Endothelial cell of umbilical vein (primary cell): Measurements from ENCODE around the gene PALMD. TPM values are rescaled to one million over a fixed set of nuclear protein-coding genes. Genes with fewer than 3 reads are reported as not detected.

Experiments
- BruUV-seq: library from RNA; stranded (reverse); fragments of 400-500 nt; replicated peaks from 2 replicates; lab custom pipeline; 2021; lab: Mats Ljungman, UMichigan
- CTCF ChIA-PET: fragments of 300-600, 350-600 bp; sonication (Branson Sonifier 250); formaldehyde crosslinking; loops from one replicate; lab custom pipeline; 2021; ENCODE audit warnings: antibody characterized with exemption, inconsistent platforms; lab: Charles Lee
- POLR2A ChIA-PET: fragments of 300-600, 350-600 bp; sonication (Branson Sonifier 250); formaldehyde crosslinking; loops from one replicate; lab custom pipeline; 2021; ENCODE audit warnings: antibody characterized with exemption, inconsistent platforms; lab: Charles Lee
- DNase-seq: peaks from one replicate; pipeline ENCODE4 v3.0.0-alpha.2; 2011; ENCODE audit warnings: low read depth, low spot score
- FAIRE-seq: peaks from 2 replicates; lab custom pipeline; 2011; peaks lifted over from hg19 to GRCh38; lab: Jason Lieb, UNC
- H2AFZ ChIP-seq: 2 replicates; pipeline ENCODE4 v1.6.0; 2012; ENCODE audit warnings: low read depth, low read length, control low read depth, inconsistent platforms
- H3K27ac ChIP-seq: 2 replicates; pipeline ENCODE4 v1.5.1; 2011; ENCODE audit warnings: low read depth, mild to moderate bottlenecking, control low read depth, low read length, moderate library complexity; ENCODE audit not compliant: insufficient read depth
- H3K27me3 ChIP-seq, 2 experiments: 2 replicates each; pipeline versions ENCODE4 v1.6.0 to v1.6.1; 2011; ENCODE audit warnings: low read length in 2 of 2, mixed read lengths in 1 of 2; ENCODE audit not compliant: control insufficient read depth in 2 of 2, insufficient read depth in 2 of 2
- H3K36me3 ChIP-seq, 2 experiments: 2 replicates in 1 of 2; 3 replicates in 1 of 2; pipeline ENCODE4 v1.5.1; 2011; ENCODE audit warnings: low read length in 2 of 2, mild to moderate bottlenecking in 1 of 2, moderate library complexity in 1 of 2; ENCODE audit not compliant: control insufficient read depth in 2 of 2, insufficient read depth in 2 of 2; ENCODE audit errors: extremely low read depth in 1 of 2
- H3K4me1 ChIP-seq: 3 replicates; pipeline ENCODE4 v1.5.1; 2011; ENCODE audit warnings: mild to moderate bottlenecking, low read length; ENCODE audit not compliant: control insufficient read depth, insufficient read depth; ENCODE audit errors: extremely low read depth
- H3K4me2 ChIP-seq: 2 replicates; pipeline ENCODE4 v1.6.1; 2011; ENCODE audit warnings: low read length, control low read depth, mixed read lengths; ENCODE audit not compliant: insufficient read depth
- H3K4me3 ChIP-seq, 3 experiments: fragments of 200-600 bp in 1 of 3; sonication (generic), shearing (Covaris generic) in 1 of 3; replicated peaks in 1 of 3; 2 replicates each; pipeline ENCODE4 v1.5.1; 2011 to 2016; ENCODE audit warnings: control low read depth in 3 of 3, low read length in 3 of 3, mild to moderate bottlenecking in 2 of 3, inconsistent platforms in 1 of 3, low read depth in 1 of 3, moderate library complexity in 1 of 3; ENCODE audit not compliant: insufficient read depth in 1 of 3
- H3K79me2 ChIP-seq: 2 replicates; pipeline ENCODE4 v1.6.0; 2012; ENCODE audit warnings: low read length, inconsistent platforms; ENCODE audit not compliant: control insufficient read depth, insufficient read depth
- H3K9ac ChIP-seq: replicated peaks from 2 replicates; pipeline ENCODE3; 2011; ENCODE audit warnings: low read length, control low read depth; ENCODE audit not compliant: insufficient read depth; ENCODE audit errors: extremely low read depth
- H3K9me1 ChIP-seq: replicated peaks from 3 replicates; pipeline ENCODE4 v1.6.0; 2011; ENCODE audit warnings: mild to moderate bottlenecking, low read length; ENCODE audit not compliant: control insufficient read depth, insufficient read depth; ENCODE audit errors: extremely low read depth
- H3K9me3 ChIP-seq: replicated peaks from 2 replicates; pipeline ENCODE4 v1.5.1; 2012; ENCODE audit warnings: low read length, inconsistent platforms; ENCODE audit not compliant: control insufficient read depth, insufficient read depth
- H4K20me1 ChIP-seq: replicated peaks from 2 replicates; pipeline ENCODE3; 2011; ENCODE audit warnings: mild to moderate bottlenecking, low read length; ENCODE audit not compliant: control insufficient read depth, insufficient read depth; ENCODE audit errors: extremely low read depth
- CTCF ChIP-seq, 2 donors: IDR thresholded peaks; 1 replicate in 1 of 2; 2 replicates in 1 of 2; pipeline ENCODE4 v1.5.1; 2011; ENCODE audit warnings: low read length in 2 of 2, mild to moderate bottlenecking in 2 of 2, moderate library complexity in 2 of 2, control low read depth in 1 of 2, inconsistent platforms in 1 of 2, low read depth in 1 of 2; ENCODE audit not compliant: insufficient read depth in 1 of 2; ENCODE audit errors: extremely low read depth in 1 of 2
- EZH2 ChIP-seq: IDR thresholded peaks from 2 replicates; pipeline ENCODE4 v1.6.1; 2012; ENCODE audit warnings: borderline replicate concordance, low read depth, mild to moderate bottlenecking, moderate library complexity, low read length, inconsistent platforms; ENCODE audit not compliant: severe bottlenecking
- FOS ChIP-seq: IDR thresholded peaks from 2 replicates; pipeline ENCODE4 v1.6.1; 2011; ENCODE audit warnings: mild to moderate bottlenecking, low read length, moderate library complexity, borderline replicate concordance; ENCODE audit not compliant: insufficient read depth
- GATA2 ChIP-seq: IDR thresholded peaks from 2 replicates; pipeline ENCODE4 v1.7.0; 2011; ENCODE audit warnings: low read depth, mild to moderate bottlenecking, moderate library complexity, mixed read lengths, low read length; ENCODE audit not compliant: insufficient read length, insufficient read depth
- JUN ChIP-seq: IDR thresholded peaks from 2 replicates; pipeline ENCODE4 v1.6.1; 2011; ENCODE audit warnings: borderline replicate concordance, low read depth; ENCODE audit not compliant: insufficient read length, insufficient read depth
- MAX ChIP-seq: IDR thresholded peaks from 2 replicates; pipeline ENCODE4 v1.6.1; 2011; ENCODE audit not compliant: insufficient read depth, insufficient read length
- MYC ChIP-seq: IDR thresholded peaks from one replicate; pipeline ENCODE4 v1.6.1; 2011; ENCODE audit warnings: mild to moderate bottlenecking, low read depth, low read length
- POLR2A ChIP-seq: IDR thresholded peaks from 2 replicates; pipeline ENCODE4 v1.6.1; 2012; ENCODE audit warnings: low read depth, mild to moderate bottlenecking, control low read depth, low read length
- POLR2AphosphoS5 ChIP-seq: IDR thresholded peaks from 2 replicates; pipeline ENCODE4 v1.6.1; 2012; ENCODE audit warnings: low read depth, mild to moderate bottlenecking, control low read depth, low read length, moderate library complexity; ENCODE audit not compliant: insufficient read depth
- dilution Hi-C: fragments of 300-500 bp; cut with MboI; formaldehyde crosslinking; loops from one replicate; pipeline ENCODE4 v1.15.0; 2019; ENCODE audit warnings: low sequenced_read_pairs; ENCODE audit not compliant: extremely low pct_ligation_motif_present
- intact Hi-C: fragments of 100-400 bp; cut with micrococcal nuclease; formaldehyde crosslinking; loops from one replicate; pipeline ENCODE4 v1.10.0; 2022
- polyA plus RNA-seq, 4 experiments: library from polyadenylated mRNA; depleted of rRNA in 3 of 4; stranded (reverse) in 3 of 4; unstranded in 1 of 4; fragments of >200 nt; gene quantifications; 2 replicates each; pipeline versions ENCODE4 v1.2.1 to v1.2.3, GENCODE V29; 2011 to 2012; ENCODE audit warnings: missing spikeins in 1 of 4
- total RNA-seq: library from RNA; stranded (reverse); gene quantifications from 2 replicates; pipeline ENCODE4 v1.2.3, GENCODE V29; 2021

Gene PALMD
- total and polyA plus RNA-seq, 2 donors (not counting 3 experiments of a cell fraction or from before 2014, with no cell fraction given): 52.6 to 137 TPM

GRCh38 chr1:99603699-99604560 is 42.0 kb upstream of the PALMD start:
- H3K36me3 ChIP-seq: no peaks in the 10 kb centered on the region
- H3K9ac ChIP-seq: peak overlapping the region; percentile 11
- TF ChIP-seq POLR2AphosphoS5 (no peak), MYC (no peak), POLR2A (no peak), CTCF (IDR thresholded peaks at IDR 0.05; ENCODE audit: extremely low read depth in 1 of 2, insufficient read depth in 1 of 2, low read depth in 1 of 2, low read length in 2 of 2) (no peak), MAX (no peak), GATA2 (no peak), EZH2 (no peak), FOS (no peak), JUN (no peak)
- ChIA-PET CTCF (interaction anchor here (0.8 to 1.0 kb wide), 2 partner anchors 11 to 122 kb away, joined by 3 read pairs; no protein-coding TSS in a partner anchor), POLR2A (no interaction called here)
- H3K4me2 ChIP-seq: peak overlapping the region; percentile 10
- peak; percentile 48 for DNase-seq
- no peaks in the 10 kb centered on the region for H4K20me1 ChIP-seq
- H3K4me1 ChIP-seq: peaks cover 50% of the 10 kb centered on the region
- no peaks in the 10 kb centered on the region for H3K9me1 ChIP-seq
- no peaks in the 10 kb centered on the region for H3K79me2 ChIP-seq
- H2AFZ ChIP-seq: peak overlapping the region; percentile 79
- dilution Hi-C loops: no loop called here
- peak overlapping the region; percentile 16 for H3K27ac ChIP-seq
- intact Hi-C loops: no loop called here
- no peaks in the 10 kb centered on the region for H3K27me3 ChIP-seq
- BruUV-seq: no TSS peak
- H3K9me3 ChIP-seq: no peaks in the 10 kb centered on the region
- no peak for FAIRE-seq
- no peak overlapping the region for H3K4me3 ChIP-seq
